NCI-H345 (cell line): ENCODE data around the gene GSAP.
A peak's percentile ranks its signal among the peaks of the same experiment; 100 is the strongest.

ENCODE experiments used
- DNase-seq: peaks from one replicate; lab custom pipeline; 2025; lab: John Stamatoyannopoulos, UW

Gene GSAP

DNA sequence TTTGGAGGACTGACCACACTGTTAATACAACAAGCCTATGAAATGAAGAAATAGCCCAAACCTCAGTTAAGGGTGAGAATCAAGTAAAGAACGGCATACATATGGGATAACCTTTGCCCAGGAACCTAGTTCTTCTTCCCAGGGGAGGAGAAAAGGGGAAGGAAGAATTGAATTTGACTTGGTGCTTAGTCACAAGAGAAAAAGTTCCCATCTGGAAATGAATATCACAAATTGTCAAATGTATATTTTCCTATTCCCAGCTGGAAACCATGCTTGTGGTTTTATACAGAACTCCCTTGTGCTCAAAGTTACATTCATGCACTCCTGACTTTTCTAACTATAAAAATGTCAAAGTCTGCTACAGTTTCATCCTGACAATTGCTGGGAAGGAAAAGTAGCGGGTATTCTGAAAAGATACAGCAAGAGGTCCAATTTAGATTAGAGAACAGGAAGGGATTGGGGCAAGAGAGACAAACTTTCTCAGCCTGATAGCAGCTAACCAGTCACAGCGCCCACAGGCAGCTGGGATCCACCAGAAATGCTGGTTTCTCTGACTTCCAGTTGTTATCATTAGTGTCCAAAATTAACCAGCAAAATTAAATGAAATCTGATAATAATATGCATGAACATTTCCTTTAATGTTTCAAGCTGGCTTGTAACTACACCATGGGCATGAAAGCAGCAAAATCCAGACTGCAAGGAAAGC, 18.6 kb upstream of the GSAP start:
- DNase-seq, result no peak

DNA sequence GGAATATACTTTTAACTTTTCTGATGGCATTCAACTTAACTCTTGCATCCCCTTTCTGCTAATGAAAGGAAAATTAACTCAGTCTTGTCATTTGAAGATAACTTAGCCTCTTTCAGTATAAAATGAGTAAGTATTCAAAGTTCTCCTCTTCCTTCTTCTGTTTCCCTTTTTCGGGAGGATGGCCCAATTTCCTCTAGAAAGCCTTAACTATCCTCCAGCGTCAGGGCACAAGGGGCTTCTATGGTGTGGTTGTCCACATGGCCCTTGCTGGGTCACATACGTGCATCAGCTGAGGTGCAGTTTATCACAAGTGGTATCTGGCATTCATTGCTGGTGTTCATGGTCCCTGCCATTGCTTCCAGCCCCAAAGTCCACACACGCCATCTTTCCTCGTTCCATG, 17.8 kb upstream of the GSAP start:
- no peak for DNase-seq

DNA sequence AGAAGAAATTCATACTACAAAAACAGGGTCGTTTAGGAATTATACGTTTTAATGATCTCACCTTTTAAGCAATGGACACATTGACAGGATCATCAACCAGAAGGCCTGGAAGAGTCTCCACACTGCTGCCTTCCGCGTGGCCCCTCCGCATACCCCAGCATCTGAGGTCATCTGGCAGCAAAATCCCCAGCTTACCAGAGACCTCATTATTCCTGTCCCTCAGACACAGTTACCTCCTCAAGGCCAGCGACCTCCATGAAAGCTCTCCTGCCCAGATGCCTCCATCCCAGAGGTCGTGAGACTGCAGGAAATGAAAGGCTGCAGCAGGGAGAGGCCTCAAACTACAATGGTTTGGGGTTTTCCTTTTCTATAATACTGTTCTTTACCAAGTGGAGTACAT, 14.8 kb upstream of the GSAP start:
- no peak for DNase-seq

DNA sequence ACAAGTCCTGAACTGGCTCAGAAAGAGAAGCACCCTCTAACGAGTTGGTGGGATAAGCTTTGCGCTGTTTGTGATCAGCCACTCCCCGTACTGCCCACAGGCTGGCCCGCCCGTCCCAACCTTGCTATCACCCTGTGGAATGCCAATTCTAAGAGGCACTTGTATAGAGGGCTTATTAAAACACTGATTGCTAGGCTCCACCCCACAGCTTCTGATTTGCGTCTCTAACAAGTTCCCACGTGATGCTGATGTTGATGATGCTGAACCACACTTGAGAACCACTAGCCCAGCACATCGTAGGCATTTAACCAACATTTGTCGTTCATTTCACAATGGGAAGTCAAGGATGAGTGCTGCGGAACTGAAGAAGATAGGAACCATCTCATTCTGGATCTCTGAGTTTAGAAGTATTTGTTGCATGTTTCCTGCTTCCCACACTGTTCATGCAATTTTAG, 12.7 kb upstream of the GSAP start:
- no peak for DNase-seq

DNA sequence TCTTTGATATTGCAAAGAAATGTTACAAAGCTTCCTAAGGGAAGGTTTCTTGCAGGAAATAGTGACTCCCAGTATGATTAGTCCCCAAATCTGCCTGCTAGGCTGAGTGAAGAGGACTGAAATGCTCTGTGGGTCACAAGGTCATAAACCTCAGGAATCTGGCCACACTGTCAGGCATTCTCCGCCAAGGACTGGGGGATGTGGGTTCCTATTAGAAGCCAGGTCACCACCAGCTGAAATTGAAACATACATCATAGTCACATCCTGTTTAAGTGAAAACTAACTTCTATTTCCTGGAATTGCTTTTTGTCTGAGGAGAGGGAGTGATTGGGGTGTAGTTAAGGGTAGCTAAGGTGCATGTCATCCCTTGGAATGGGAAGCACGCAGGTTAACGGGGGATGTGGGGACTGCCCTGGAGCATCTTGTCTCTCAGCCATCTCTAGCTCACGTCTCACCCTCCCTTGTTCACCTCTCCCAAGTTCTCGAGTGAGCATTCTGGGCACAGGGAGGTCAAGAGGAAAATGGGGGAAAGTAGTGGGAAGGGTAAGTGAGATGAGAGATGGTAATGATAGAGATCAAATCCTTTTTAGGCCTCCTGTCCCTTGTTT, 12.0 kb upstream of the GSAP start:
- no peak for DNase-seq

DNA sequence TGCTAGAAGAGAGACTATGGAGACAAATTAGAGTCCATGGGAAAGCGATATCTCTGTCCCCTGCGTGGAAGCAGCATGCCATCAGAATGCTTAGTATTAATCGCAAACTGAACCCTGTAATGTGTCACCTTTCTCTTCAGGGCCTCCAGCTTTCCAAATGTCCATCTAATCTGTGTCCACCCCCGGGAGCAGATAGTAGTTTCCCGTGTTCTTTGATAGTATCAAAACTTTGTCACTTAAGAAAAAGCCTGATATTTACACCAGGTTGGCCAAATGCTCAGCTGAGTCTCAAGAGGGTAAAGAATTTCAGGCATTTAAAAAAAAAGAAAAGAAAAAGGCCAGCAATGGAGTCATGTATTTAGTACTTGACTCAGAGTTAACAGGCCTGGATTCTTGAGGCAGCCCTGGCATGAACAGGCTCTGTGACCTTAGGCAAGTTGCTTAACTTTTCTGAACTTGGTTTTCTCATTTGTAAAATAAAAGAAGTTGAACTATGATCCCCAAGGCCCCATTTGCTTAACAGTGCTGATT, 10.4 kb upstream of the GSAP start:
- DNase-seq, result no peak

DNA sequence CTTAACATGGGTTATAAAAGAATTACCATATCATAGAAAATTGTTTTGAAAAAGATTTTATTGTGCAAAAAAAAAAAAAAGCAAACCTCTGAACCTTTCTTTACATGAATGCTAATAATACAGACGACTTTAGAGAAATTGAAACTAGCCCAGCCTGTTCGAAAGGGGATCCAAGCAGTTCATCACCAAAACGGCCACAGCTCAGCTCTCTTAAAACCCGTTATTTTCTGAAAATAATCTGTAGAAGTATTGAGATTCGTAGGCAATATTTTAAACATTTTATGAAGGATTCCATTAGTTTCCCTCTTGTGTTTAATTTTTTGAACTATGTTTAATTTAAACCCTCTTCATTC, 9.9 kb upstream of the GSAP start:
- DNase-seq, result no peak

DNA sequence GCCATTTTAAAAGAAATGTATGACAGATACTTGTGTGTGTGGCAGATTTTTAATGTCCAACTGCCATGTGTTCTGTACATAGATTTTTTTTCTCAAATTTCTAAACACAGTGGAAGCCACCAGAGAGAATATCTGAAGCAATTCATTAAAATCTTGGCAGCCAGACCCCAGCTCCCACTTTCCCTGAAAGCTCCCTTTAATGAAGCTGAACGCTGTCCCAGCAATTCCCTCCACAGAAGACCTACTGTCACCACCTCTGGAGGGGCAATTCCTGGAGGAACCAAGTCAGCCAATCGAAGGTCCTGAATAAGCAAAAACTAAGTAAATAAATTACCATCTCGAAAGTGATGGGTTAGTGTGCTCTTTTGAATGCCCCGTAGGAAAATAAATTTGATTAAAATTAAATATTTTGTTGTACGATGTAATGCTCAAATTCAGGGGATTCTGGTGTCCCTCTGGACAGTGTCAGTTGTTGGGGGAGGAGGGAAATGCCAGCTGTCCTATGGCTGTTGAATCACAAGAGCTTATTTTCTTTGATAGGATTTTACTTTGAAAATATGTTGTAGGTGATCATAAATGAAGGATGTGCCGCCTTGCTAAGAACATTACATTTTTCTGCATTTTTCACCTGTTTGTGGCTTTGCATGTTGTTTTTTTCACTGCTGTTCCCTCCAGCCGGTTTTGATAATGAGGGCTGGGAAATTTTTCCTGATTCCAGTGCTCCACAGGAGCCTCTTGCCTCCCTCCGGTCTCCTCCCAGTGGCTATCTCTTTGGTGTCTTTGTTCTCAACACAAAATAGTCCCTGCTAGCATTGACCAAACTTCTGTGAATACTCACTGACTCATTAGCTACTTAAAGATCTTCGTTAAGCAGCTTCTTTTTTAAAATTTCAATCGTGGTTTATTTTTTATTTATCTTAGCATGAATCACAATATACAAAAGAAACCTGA, 9.2 kb upstream of the GSAP start:
- no peak for DNase-seq

DNA sequence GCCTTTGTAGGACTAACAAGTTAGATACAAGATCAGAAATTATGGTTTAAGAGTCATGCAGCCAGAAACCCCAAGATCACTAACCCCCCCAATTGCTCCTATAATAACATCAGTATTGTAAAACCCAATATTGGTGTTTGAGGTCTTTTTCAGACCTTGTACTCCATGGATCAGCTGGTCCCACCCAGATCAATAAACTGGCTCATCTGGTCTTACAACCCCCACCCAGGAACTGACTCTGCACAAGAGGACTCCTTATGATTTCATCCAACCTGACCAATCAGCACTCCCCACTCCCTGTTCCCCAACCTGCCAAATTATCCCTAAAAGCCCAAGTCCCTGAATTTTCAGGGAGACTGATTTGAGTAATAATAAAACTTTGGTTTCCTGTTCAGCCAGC, 6.4 kb upstream of the GSAP start:
- DNase-seq, result no peak

DNA sequence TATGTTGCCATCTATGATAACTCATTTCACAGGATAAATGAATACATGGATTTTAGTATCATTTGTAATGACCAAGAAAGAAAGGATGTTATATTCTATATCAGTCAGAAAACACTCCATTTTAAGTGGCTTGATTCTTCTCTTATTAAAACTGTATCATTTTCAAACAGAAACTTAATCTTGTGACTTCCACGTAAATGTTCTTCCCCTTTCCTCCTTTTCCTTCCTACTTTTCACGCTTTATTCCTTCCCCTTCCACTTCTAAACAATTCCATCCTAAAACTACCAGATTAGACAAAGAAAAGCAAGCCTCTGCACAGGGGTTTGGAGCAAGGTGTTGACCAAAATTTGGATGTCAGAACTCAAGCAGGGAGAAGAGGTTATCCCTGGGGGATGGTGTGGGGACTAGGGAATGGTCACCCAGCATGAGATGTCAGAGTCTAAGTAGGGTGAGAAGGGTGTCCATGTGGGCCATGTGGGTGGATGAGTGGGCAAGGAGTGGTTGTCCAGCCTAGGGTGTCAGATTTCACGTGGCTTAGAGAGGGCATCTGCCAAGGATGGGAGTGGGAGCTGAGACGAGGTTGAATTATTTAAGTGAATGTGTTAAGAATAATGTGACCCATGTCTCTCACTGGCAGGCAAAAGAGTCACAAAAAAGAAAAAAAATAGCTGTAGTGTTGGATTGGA, 5.0 kb upstream of the GSAP start:
- no peak for DNase-seq

DNA sequence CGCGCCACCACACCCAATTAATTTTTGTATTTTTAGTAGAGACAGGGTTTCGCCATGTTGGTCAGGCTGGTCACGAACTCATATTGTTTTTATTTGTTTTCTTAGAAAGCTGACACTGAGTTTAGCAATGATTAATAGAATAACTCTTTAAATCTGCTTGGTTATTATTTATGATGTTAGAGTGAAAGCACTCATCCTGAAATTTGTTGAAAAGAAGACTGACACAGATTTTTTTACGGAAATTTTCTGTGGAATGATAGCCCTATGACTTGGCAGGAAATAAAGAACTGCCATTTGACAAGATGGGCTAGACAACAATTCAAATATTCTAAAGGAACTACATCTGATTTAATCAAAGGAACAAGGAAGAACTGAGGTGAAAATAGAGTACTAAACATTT, 4.3 kb upstream of the GSAP start:
- DNase-seq, result no peak

DNA sequence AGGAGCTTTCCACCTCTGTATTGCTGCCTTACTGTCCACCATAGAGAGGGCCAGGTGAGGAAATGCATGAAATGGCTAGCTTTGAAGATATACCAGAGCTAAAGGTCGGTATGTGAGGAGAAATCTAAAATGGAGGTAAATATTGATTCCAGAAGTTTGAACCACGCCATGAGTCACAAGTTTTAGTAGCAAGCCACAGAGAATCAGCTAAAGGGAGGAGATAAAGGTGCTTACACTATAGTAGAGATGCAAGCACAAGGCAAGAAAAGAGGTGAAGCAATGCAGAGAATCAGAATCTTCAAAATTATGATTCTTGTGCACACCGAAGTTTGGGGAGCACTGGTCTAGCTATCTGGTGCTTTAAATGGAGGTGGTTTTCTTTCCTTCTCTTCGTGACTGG, 3.0 kb upstream of the GSAP start:
- no peak for DNase-seq

DNA sequence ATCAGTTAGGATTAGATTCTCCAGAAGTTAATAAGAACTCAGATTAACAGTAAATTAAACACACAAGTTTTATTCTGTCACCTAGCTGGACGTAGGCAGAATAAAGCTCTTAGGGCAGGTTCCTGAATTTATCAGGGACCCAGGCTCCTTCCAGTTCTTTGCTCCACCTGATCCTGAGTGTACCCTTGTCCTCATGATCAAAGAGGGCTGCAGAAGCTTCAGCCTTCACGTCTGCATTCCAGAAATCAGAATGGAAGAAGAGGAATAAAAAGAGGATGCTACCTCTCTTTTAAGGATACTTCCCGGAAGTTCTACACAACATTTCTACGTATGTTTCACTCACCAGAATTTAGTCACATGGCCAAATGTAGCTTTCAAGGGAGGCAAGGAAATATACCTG, 1.7 kb upstream of the GSAP start:
- DNase-seq, result no peak

DNA sequence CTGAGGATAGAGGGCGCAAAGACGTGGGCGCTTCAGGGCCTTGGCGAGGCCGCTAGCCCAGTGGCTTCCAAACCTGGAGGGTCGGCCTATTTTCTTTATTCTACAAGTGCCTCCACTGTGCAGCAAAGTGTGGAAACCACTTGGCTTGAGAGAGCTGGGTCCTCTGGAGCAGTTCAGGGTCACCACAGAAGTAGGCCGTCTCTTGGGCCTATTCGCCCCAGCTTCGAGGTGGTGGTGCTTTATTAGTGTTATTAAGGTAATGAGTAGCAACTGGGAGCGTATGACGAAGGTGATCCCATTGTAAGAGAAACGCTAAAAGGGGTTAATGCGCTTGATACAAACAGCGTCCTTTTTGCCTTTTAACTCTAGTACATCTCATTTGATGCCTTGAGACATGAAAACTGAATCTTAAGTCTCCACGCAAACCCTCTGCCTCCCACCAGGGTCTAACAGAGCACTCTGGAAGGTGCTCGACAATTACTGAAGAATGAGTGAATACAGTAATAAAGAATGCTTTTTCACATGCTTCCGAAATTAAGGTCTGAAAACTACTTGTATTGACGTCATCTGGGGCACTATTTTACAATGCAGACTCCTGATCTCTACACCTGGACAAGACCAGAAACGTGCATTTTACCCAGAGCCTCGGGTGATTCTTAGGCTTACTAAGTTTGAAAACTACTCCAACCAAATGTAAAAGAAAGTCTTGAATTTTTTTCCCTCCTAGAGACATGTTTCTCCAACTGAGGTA, 647 bp upstream of the GSAP start:
- no peak for DNase-seq

DNA sequence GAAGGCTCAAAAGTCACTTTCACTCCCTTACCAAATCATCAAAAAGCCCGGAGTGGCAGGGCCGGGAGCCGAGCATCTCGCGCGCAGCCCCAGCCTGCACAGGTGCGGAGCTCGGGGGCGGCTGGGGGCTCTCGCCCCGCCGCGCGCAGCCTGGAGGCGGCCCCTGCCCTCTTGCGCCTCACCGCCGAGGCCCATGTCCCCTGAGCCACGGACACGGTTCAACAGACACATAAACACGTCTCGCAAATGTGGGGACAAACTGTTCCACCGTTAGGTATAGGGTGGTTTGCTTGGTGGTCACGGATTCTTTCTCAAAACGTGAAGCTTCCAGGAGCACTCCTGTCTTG, 700 bp downstream of the GSAP start:
- DNase-seq, result peak; percentile 40

DNA sequence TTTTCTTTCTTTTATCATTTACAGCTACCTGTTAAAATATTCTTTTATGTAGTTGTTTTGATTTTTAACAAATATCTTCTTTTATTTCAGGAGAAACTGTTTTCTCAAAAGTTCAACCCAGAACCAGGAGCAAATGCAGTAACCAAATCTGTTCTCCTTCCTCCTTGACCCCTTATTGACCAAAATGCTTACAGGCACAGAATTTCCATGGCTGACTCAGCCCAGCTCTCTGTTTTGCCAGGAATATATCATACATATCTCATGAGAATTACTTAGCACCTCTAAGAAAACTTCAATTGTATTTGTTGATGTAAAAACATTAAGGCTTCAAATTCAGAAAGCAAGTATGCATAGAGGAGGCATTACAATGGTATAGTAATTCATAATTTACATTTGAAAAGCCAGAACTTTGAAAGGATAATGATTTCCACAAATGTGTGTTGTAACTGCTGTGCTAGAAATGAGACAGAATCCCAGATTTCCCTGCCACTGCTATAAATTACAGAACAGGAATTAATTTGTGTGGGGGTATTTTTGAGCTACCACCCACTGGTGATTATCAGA, 2.2 kb downstream of the GSAP start:
- no peak for DNase-seq

DNA sequence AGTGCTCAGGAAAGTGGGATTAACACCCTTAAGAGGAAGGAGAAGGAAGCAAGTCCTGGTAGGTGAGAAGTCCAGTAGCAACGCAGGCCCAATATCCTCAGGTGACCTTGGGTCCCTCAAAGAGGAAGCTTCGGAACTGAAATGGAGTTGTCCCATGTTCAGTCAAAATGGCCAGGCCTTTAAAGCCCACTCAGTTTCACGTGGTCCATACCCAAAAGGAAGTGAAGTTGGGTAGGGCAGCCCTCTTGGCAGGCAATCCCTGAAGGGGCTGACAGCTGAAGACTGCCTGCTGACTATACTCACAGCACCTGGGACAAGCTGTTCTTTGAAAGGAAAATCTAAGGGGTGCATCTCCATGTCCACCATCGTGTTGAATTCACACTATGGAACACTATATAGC, 3.0 kb downstream of the GSAP start:
- no peak for DNase-seq

DNA sequence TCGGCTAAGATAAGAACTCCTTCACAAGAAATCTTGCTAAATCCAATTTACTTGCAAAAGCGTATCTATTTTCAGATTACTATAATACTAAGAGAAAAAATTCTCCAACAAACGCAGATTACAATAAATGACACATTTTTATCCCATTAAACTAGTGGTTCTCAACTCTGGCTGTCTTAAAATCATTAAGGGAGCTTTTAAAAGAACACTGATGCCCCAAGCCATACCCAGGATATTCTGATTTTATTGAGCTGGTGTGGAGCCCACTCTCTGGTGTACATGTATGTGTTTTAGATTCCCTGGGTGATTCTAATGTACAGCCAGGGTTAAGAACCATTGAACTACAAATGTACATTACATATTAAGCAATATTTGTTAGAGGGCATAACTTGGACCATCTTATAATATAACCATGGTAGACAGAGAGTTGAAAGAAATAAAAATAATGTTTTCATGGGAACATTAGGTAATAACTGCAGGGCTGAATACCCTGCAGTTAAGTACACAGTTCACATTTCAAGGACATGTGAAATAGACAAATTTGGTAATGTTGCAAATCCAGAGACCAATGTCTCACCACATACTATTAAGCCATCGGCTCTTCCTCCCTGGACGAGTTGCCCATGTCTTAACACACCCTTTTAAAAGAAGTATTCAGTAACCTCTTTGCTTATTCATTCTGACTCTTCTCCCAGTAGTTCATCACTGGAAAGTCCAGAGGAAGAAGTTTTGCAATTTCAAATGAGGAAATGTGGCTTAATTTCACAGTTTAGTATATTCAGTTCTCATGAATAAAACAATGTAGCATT, 6.2 kb downstream of the GSAP start:
- DNase-seq, result no peak

DNA sequence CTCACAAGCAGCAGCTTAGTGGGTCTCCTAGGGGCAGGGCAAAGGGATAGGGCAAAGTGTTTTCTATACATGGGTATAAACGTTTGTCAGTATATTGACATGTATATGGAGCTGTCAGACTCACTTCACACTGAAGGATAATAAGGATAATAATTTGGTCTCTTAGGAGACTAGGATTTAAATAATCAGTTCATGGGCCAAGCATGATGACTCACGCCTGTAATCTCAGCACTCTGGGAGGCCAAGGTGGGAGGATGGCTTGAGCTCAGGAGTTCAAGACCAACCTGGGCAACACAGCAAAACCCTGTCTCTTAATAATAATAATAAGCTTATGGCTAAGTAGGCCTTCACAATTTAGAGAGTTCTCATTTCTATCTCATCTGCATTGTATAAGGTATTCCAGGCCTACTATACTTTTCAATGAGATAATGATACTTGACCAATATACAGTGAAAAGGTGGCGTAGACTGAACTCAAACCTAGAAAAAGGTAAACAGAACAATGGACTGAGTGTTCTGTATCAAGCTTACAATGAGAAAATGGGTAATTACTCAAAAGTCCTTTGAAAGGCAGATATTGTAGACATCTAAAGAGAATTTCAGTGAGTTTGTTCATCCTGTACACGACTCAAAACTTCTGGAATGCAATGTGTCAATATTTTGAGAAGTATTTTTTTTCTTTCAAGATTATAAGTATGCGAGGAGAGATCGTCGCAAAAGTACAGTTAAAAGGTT, 7.0 kb downstream of the GSAP start:
- DNase-seq, result no peak

DNA sequence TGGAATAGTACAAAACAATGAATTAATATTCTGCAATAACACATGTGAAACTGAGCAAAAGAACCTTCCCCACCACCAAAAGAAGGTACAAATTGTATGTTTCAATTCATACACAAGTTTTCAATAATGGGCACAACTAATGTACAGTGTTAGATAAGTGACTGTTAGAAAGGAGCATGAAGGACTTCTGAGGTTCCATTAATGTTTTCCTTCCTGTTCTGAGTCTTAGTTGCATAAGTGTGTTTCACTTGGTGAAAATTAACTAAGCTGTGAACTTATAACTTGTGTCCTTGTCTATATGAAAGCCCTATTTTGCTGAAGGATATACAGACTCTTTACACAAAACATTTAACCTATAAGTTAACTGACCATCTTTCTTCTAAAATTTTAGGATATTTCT, 8.2 kb downstream of the GSAP start:
- no peak for DNase-seq
